Activated CD4-positive, alpha-beta T cell treated with anti-CD3 and anti-CD28 coated beads, Interleukin-2, amount 10 ng/mL, durations not matched to agents 7 days and 5 days (primary cell): Measurements from ENCODE around the gene AGXT. TPM values are rescaled to one million over a fixed set of nuclear protein-coding genes. Genes with fewer than 3 reads are reported as not detected.
A peak's percentile ranks its signal among the peaks of the same experiment; 100 is the strongest.

Experiments used
- CTCF ChIA-PET: fragments of 350-600 bp; sonication (Branson Sonifier 250); formaldehyde crosslinking; loops from one replicate; lab custom pipeline; 2021; ENCODE audit warnings: antibody characterized with exemption; lab: Charles Lee
- POLR2A ChIA-PET: fragments of 350-600 bp; sonication (Branson Sonifier 250); formaldehyde crosslinking; loops from one replicate; lab custom pipeline; 2021; ENCODE audit warnings: antibody characterized with exemption; lab: Charles Lee
- DNase-seq: peaks from one replicate; pipeline ENCODE4 v3.0.0-alpha.2; 2020
- H3K27ac Mint-ChIP-seq: one replicate; pipeline ENCODE4 v1.8.0; 2021; ENCODE audit warnings: mild to moderate bottlenecking, moderate library complexity, mixed read lengths
- H3K27me3 Mint-ChIP-seq: one replicate; pipeline ENCODE4 v1.8.0; 2021; ENCODE audit warnings: mixed read lengths
- H3K36me3 Mint-ChIP-seq: one replicate; pipeline ENCODE4 v1.8.0; 2021; ENCODE audit warnings: low read depth, mixed read lengths
- H3K4me1 Mint-ChIP-seq: one replicate; pipeline ENCODE4 v1.8.0; 2021; ENCODE audit warnings: mixed read lengths
- H3K4me3 Mint-ChIP-seq: one replicate; pipeline ENCODE4 v1.8.0; 2021; ENCODE audit warnings: mild to moderate bottlenecking, moderate library complexity, mixed read lengths
- H3K9me3 Mint-ChIP-seq: one replicate; pipeline ENCODE4 v1.8.0; 2021; ENCODE audit warnings: mixed read lengths
- total RNA-seq, 2 experiments: library from RNA; stranded (reverse); gene quantifications; one replicate each; pipeline ENCODE4 v1.2.3, GENCODE V29; 2021

AGXT gene
- total RNA-seq, 2 experiments from 2014 or later = not detected

DNA sequence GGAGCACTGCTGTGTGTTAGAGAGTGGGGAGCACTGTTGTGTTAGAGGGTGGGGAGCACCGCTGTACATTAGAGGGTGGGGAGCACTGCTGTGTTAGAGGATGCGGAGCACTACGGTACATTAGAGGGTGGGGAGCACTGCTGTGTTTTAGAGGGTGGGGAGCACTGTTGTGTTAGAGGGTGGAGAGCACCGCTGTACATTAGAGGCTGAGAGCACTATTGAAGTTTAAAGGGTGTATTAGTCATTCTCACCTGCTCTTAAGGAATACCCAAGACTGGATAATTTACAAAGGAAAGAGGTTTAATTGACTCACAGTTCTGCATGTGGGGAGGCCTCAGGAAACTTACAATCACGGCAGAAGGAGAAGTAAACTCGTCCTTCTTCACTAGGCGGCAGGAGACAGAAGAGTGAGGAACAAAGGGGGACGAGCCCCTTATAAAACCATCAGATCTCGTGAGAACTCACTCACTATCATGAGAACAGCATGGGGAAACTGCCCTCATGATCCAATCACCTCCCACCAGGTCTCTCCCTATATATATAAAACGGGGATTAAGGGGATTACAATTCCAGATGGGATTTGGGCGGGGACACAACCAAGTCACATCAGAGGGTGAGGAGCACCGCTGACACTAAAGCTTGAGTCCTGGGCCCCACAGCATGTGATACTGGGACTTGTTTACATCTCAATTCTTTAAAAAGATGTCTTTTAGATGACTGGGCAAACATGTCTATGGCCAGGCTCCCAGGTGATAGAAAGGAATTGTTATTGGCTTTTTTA is 19.5 kb upstream of the AGXT start:
- POLR2A ChIA-PET = no interaction called here
- H3K36me3 Mint-ChIP-seq = peaks cover 1% of the 10 kb centered on the region
- H3K9me3 Mint-ChIP-seq = peaks cover 17% of the 10 kb centered on the region
- no peak overlapping the region for H3K27ac Mint-ChIP-seq
- H3K4me1 Mint-ChIP-seq = no peaks in the 10 kb centered on the region
- CTCF ChIA-PET = interaction anchor here (1.1 kb wide), 1 partner anchor 12 kb away, joined by 4 read pairs; no protein-coding TSS in a partner anchor
- no peak for DNase-seq
- peaks cover 2% of the 10 kb centered on the region for H3K27me3 Mint-ChIP-seq
- H3K4me3 Mint-ChIP-seq = no peak overlapping the region

GRCh38 chr2:240850026-240850425 is 18.6 kb upstream of the AGXT start:
- Mint-ChIP-seq H3K9me3 (peaks cover 18% of the 10 kb centered on the region), H3K4me3 (no peak overlapping the region), H3K4me1 (no peaks in the 10 kb centered on the region), H3K27me3 (no peaks in the 10 kb centered on the region), H3K36me3 (peaks cover 2% of the 10 kb centered on the region), H3K27ac (no peak overlapping the region)
- ChIA-PET CTCF (interaction anchor here (1.1 kb wide), 1 partner anchor 11 kb away, joined by 4 read pairs; no protein-coding TSS in a partner anchor), POLR2A (no interaction called here)
- no peak for DNase-seq

DNA sequence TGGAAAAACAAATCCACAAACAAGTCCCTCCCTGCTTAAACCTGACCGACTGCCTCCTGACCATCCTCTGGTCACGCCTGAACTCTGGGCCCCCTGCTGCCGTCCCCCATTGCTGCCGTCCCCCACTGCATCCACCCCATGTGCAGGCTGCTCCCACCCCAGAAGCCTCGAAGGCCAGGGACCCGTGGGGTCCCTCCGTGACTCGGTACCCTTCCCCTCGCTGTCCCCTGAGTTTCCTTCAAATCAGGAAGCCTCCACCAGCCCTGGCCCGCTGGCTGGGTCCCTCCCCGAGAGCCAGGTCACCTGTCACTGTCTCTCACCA is 17.9 kb upstream of the AGXT start:
- H3K4me3 Mint-ChIP-seq = no peak overlapping the region
- no peak for DNase-seq
- H3K4me1 Mint-ChIP-seq = no peaks in the 10 kb centered on the region
- peaks cover 18% of the 10 kb centered on the region for H3K9me3 Mint-ChIP-seq
- peaks cover 2% of the 10 kb centered on the region for H3K36me3 Mint-ChIP-seq
- POLR2A ChIA-PET = no interaction called here
- CTCF ChIA-PET = interaction anchor here (0.6 to 2.0 kb wide), 5 partner anchors 10 to 937 kb away, joined by 3 to 7 read pairs (median 5); no protein-coding TSS in a partner anchor
- no peaks in the 10 kb centered on the region for H3K27me3 Mint-ChIP-seq
- H3K27ac Mint-ChIP-seq = no peak overlapping the region

DNA sequence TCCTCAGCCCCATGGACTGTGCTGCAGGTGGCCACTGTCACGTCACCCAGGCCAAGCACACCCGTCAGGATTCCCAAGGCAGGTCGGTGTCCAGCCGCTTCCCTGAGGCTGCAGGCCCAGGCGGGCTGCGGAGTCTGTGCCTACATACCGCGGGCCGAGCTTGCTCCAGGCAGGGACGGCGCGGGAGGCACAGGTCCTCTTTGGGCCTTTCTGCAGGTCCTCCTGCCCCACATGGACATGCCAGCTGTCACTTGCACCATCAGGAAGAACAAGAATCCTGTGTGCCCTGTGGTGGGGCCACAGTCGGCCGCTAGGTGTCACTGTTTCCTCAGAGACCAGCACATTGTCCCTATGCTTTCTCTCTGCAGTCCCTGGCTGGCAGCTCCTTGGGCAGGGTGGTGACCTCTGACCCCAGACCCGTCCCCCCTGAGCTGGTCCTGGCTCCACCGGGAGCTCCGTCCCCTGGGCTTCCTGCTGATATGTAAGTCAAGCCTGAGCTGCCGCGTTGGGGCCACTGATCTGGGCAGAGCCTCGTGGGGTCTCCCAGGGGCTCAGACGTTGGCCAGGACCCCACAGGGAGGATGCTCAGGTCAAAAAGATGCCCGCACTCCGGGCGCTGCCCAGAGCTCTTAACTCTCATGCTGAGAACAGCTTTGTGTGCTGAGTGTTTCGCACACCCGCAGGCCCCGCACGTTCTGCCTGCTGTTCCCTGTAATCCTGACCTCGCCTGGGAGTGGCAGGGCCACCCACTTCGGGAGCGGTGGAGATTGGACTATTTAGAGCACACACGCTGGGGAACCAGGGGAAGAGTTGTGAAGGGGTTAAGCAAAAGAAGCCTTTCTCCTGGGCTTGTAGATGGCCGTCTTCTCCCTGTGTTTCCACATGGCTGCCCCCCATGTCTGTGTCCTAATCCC is 17.3 kb upstream of the AGXT start:
- Mint-ChIP-seq H3K4me1 (no peaks in the 10 kb centered on the region), H3K9me3 (peaks cover 17% of the 10 kb centered on the region), H3K27ac (no peak overlapping the region), H3K36me3 (peaks cover 2% of the 10 kb centered on the region), H3K27me3 (no peaks in the 10 kb centered on the region), H3K4me3 (no peak overlapping the region)
- peak; percentile 86 for DNase-seq
- ChIA-PET CTCF (interaction anchor here (0.6 to 2.0 kb wide), 7 partner anchors 9 to 1027 kb away, joined by 3 to 9 read pairs (median 5); no protein-coding TSS in a partner anchor), POLR2A (interaction anchor here (0.6 kb wide), 1 partner anchor 501 kb away, joined by 3 read pairs; no protein-coding TSS in a partner anchor)

DNA sequence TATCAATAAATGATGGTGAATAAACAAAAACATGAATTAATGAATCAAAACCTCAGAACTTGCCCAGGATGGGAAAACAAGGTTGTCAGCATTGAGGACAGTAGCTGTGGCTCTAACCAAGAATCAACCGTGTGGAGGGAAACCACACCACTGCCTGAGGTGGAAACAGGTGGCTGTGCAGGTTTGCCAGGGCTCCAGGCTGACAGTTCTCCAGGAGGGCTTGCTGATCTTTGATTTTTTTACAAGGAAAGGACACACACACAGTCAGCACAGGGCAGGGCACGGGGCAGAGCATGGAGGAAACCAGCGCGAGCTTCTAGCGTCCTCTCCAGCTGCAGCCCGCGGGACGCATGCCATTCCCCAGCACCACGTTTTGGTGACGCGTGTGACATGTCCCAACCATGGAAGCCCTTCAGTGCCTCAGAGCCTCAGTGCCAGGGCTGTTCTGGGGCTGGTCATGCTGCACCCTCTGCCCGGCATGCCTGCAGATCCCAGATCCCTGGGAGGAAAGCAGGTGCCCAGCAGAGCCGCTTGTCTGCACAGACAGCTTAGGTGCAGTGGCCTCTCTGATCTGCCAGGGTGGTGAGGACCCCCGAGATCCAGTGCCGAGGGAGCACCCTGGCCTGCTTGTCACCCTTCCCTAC is 15.8 kb upstream of the AGXT start:
- POLR2A ChIA-PET = no interaction called here
- H3K9me3 Mint-ChIP-seq = peaks cover 14% of the 10 kb centered on the region
- CTCF ChIA-PET = interaction anchor here (2.0 kb wide), 1 partner anchor 20 kb away, joined by 7 read pairs; no protein-coding TSS in a partner anchor
- H3K27ac Mint-ChIP-seq = no peak overlapping the region
- no peak overlapping the region for H3K4me3 Mint-ChIP-seq
- no peaks in the 10 kb centered on the region for H3K27me3 Mint-ChIP-seq
- DNase-seq = no peak
- H3K36me3 Mint-ChIP-seq = peaks cover 2% of the 10 kb centered on the region
- H3K4me1 Mint-ChIP-seq = no peaks in the 10 kb centered on the region

DNA sequence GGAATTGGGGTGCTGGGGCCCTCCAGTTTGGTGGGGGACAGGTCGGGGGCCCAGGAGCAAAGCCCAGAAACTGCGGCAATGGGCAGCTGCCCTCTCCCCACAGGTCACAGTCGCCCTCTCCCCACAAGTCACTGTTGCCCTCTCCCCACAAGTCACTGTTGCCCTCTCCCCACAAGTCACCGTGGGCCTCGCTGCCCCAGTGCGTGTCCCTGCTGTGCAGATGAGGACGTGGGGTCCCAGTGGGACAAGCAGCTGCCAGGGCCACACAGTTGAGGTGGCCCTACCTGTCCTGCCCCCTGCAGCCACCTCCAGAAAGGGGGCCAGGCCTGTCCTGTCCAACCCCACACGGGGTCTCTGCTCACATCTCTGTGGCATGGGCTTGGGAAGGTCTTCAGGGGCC is 13.0 kb upstream of the AGXT start:
- Mint-ChIP-seq H3K27ac (no peak overlapping the region), H3K36me3 (peaks cover 2% of the 10 kb centered on the region), H3K27me3 (peaks cover 4% of the 10 kb centered on the region), H3K4me3 (no peak overlapping the region), H3K9me3 (peaks cover 13% of the 10 kb centered on the region), H3K4me1 (no peaks in the 10 kb centered on the region)
- no peak for DNase-seq
- POLR2A ChIA-PET = no interaction called here
- CTCF ChIA-PET = no interaction called here

- no peak overlapping the region for H3K27ac Mint-ChIP-seq
- H3K27me3 Mint-ChIP-seq = peaks cover 4% of the 10 kb centered on the region
- ChIA-PET POLR2A (no interaction called here), CTCF (no interaction called here)
- H3K4me1 Mint-ChIP-seq = no peaks in the 10 kb centered on the region
- peaks cover 2% of the 10 kb centered on the region for H3K36me3 Mint-ChIP-seq
- peaks cover 13% of the 10 kb centered on the region for H3K9me3 Mint-ChIP-seq
- H3K4me3 Mint-ChIP-seq = no peak overlapping the region
- DNase-seq = no peak
Observed at GRCh38 chr2:240856151-240856980, 12.3 kb upstream of the AGXT start.

DNA sequence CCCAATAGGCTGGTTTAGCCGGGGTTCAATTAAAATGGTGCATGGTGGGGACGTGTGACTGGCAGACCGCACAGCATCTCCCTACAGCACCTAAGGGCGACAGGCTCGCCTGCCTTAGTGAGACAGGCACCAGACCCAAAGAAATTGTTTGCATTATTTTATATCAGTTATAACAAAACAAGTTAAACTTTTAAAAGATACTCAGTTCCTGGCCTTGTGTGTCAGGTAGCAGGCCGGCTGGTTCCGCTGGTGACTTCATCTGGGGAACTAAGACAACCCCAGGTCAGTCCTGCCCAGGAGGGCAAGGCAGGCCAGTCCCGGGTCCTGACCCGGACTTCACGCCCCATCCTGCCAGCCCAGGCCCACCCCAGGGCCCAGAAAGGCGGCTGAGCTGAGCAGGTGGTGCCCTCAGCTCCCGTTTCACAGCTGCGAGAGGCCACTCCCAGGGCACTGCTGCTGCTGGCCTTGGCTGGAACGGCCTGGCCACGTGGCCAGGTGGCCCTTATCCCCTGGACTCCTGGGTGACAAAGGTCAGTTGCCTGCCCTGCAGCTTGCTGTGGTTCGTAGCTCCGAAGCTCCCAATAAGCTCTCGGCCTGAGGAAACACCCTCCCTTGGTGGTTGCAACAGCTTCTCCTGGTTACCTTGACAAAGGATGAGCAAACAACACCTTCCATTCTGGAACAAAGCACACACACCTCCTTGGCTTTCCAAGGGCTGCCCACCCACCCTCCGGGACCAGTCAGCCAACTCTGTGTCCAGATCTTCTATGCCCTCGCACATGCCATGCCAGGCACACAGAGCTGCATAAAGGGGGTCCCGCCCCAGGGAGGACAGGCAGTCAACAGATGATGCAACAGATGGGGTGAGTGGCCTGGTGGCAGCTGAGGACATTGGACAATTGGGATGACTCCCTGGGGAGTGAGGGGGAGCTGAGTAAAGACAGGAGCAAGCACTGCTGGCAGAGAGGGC is 11.3 kb upstream of the AGXT start:
- POLR2A ChIA-PET = no interaction called here
- Mint-ChIP-seq H3K4me1 (no peaks in the 10 kb centered on the region), H3K36me3 (peaks cover 2% of the 10 kb centered on the region), H3K27me3 (peaks cover 4% of the 10 kb centered on the region), H3K27ac (no peak overlapping the region), H3K4me3 (no peak overlapping the region), H3K9me3 (peaks cover 13% of the 10 kb centered on the region)
- CTCF ChIA-PET = no interaction called here
- DNase-seq = no peak

GRCh38 chr2:240858321-240858720 is 10.3 kb upstream of the AGXT start:
- ChIA-PET CTCF (no interaction called here), POLR2A (no interaction called here)
- Mint-ChIP-seq H3K4me1 (no peaks in the 10 kb centered on the region), H3K4me3 (no peak overlapping the region), H3K36me3 (peaks cover 2% of the 10 kb centered on the region), H3K27ac (no peak overlapping the region), H3K27me3 (peaks cover 7% of the 10 kb centered on the region), H3K9me3 (peaks cover 13% of the 10 kb centered on the region)
- no peak for DNase-seq

- Mint-ChIP-seq H3K27me3 (peaks cover 10% of the 10 kb centered on the region), H3K9me3 (peaks cover 13% of the 10 kb centered on the region), H3K27ac (no peak overlapping the region), H3K36me3 (peaks cover 2% of the 10 kb centered on the region), H3K4me3 (no peak overlapping the region), H3K4me1 (no peaks in the 10 kb centered on the region)
- ChIA-PET CTCF (no interaction called here), POLR2A (no interaction called here)
- no peak for DNase-seq
Observed at GRCh38 chr2:240858871-240859270, 9.8 kb upstream of the AGXT start.

GRCh38 chr2:240861547-240861946 is 7.1 kb upstream of the AGXT start:
- Mint-ChIP-seq H3K27ac (no peak overlapping the region), H3K4me1 (no peaks in the 10 kb centered on the region)
- CTCF ChIA-PET = interaction anchor here (0.7 to 2.1 kb wide), 4 partner anchors 10 to 22 kb away, joined by 3 to 7 read pairs (median 4); no protein-coding TSS in a partner anchor

More at GRCh38 chr2:240861547-240861946, 7.1 kb upstream of the AGXT start:
- H3K4me3 Mint-ChIP-seq = no peak overlapping the region
- POLR2A ChIA-PET = no interaction called here
- DNase-seq = no peak
- peaks cover 12% of the 10 kb centered on the region for H3K27me3 Mint-ChIP-seq
- no peaks in the 10 kb centered on the region for H3K36me3 Mint-ChIP-seq
- no peaks in the 10 kb centered on the region for H3K9me3 Mint-ChIP-seq
